Measurements from ENCODE around the gene FRY. TPM values are rescaled to one million over a fixed set of nuclear protein-coding genes. Genes with fewer than 3 reads are reported as not detected.
A peak's percentile ranks its signal among the peaks of the same experiment; 100 is the strongest.

The FRY gene
- total and polyA plus RNA-seq, 4 donors: 6.2 to 31.2 (median 12.7) TPM

DNA sequence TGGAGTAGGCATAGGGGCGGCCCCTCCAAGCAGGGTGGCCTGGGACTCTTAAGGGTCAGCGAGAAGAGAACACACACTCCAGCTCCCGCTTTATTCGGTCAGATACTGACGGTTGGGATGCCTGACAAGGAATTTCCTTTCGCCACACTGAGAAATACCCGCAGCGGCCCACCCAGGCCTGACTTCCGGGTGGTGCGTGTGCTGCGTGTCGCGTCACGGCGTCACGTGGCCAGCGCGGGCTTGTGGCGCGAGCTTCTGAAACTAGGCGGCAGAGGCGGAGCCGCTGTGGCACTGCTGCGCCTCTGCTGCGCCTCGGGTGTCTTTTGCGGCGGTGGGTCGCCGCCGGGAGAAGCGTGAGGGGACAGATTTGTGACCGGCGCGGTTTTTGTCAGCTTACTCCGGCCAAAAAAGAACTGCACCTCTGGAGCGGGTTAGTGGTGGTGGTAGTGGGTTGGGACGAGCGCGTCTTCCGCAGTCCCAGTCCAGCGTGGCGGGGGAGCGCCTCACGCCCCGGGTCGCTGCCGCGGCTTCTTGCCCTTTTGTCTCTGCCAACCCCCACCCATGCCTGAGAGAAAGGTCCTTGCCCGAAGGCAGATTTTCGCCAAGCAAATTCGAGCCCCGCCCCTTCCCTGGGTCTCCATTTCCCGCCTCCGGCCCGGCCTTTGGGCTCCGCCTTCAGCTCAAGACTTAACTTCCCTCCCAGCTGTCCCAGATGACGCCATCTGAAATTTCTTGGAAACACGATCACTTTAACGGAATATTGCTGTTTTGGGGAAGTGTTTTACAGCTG, 283.9 kb downstream of the FRY start, which contains the start of the genes BRCA2 and ZAR1L (continued):
- TF ChIP-seq, protein P1, sequence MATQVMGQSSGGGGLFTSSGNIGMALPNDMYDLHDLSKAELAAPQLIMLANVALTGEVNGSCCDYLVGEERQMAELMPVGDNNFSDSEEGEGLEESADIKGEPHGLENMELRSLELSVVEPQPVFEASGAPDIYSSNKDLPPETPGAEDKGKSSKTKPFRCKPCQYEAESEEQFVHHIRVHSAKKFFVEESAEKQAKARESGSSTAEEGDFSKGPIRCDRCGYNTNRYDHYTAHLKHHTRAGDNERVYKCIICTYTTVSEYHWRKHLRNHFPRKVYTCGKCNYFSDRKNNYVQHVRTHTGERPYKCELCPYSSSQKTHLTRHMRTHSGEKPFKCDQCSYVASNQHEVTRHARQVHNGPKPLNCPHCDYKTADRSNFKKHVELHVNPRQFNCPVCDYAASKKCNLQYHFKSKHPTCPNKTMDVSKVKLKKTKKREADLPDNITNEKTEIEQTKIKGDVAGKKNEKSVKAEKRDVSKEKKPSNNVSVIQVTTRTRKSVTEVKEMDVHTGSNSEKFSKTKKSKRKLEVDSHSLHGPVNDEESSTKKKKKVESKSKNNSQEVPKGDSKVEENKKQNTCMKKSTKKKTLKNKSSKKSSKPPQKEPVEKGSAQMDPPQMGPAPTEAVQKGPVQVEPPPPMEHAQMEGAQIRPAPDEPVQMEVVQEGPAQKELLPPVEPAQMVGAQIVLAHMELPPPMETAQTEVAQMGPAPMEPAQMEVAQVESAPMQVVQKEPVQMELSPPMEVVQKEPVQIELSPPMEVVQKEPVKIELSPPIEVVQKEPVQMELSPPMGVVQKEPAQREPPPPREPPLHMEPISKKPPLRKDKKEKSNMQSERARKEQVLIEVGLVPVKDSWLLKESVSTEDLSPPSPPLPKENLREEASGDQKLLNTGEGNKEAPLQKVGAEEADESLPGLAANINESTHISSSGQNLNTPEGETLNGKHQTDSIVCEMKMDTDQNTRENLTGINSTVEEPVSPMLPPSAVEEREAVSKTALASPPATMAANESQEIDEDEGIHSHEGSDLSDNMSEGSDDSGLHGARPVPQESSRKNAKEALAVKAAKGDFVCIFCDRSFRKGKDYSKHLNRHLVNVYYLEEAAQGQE (IDR thresholded peaks at IDR 0.05): peak; percentile 8
- TF ChIP-seq, protein P2, sequence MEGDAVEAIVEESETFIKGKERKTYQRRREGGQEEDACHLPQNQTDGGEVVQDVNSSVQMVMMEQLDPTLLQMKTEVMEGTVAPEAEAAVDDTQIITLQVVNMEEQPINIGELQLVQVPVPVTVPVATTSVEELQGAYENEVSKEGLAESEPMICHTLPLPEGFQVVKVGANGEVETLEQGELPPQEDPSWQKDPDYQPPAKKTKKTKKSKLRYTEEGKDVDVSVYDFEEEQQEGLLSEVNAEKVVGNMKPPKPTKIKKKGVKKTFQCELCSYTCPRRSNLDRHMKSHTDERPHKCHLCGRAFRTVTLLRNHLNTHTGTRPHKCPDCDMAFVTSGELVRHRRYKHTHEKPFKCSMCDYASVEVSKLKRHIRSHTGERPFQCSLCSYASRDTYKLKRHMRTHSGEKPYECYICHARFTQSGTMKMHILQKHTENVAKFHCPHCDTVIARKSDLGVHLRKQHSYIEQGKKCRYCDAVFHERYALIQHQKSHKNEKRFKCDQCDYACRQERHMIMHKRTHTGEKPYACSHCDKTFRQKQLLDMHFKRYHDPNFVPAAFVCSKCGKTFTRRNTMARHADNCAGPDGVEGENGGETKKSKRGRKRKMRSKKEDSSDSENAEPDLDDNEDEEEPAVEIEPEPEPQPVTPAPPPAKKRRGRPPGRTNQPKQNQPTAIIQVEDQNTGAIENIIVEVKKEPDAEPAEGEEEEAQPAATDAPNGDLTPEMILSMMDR (IDR thresholded peaks at IDR 0.05; ENCODE audit: low read depth, low read length, missing input control): no peak
- TF ChIP-seq RAD21 (IDR thresholded peaks at IDR 0.05): no peak
- no peak for TF ChIP-seq HNF4G (IDR thresholded peaks at IDR 0.05)

GRCh38 chr13:32316028-32316339, 284.4 kb downstream of the FRY start:
- Histone ChIP-seq H3K27me3 (ENCODE audit: control insufficient read depth in 4 of 4, insufficient read depth in 4 of 4, low read length in 3 of 4) (no peaks in the 10 kb centered on the region), H3K4me3 (ENCODE audit: low read depth in 1 of 3, low read length in 3 of 3) (peak overlapping the region; percentile 73 to 92 (median 88)), H3K4me1 (ENCODE audit: control insufficient read depth in 4 of 4, insufficient read depth in 4 of 4, low read length in 3 of 4) (peaks cover 2 to 6% (median 3%) of the 10 kb centered on the region in 4 donors), H3K27ac (ENCODE audit: low read depth in 1 of 2, low read length in 2 of 2) (peak overlapping the region; percentile 78 to 96), H3K9ac (ENCODE audit: low read depth in 1 of 2, low read length in 2 of 2) (peak overlapping the region; percentile 88 to 89), H3K36me3 (ENCODE audit: control insufficient read depth in 4 of 4, insufficient read depth in 3 of 4, low read depth in 1 of 4, low read length in 3 of 4) (no peaks in the 10 kb centered on the region), H3K9me3 (ENCODE audit: control insufficient read depth in 4 of 4, low read length in 3 of 4) (no peaks in the 10 kb centered on the region)
- WGBS: under 1% methylated on average over 13 of the region's 13 CpGs
- DNase-seq (ENCODE audit: low spot score): no peak
- TF ChIP-seq, protein P2 (IDR thresholded peaks at IDR 0.05; ENCODE audit: low read depth, low read length, missing input control): no peak
- TF ChIP-seq, protein P1 (IDR thresholded peaks at IDR 0.05): peak; percentile 30
- TF ChIP-seq JUND (IDR thresholded peaks at IDR 0.05) (no peak), GABPA (IDR thresholded peaks at IDR 0.05 in 1 of 2, conservative IDR thresholded peaks at IDR 0.05 in 1 of 2) (no peak), HNF4A (conservative IDR thresholded peaks at IDR 0.05) (no peak), EGR1 (IDR thresholded peaks at IDR 0.05; ENCODE audit: low read depth in 2 of 2) (no peak), TAF1 (conservative IDR thresholded peaks at IDR 0.05) (no peak), RAD21 (IDR thresholded peaks at IDR 0.05) (no peak), HNF4G (IDR thresholded peaks at IDR 0.05) (no peak), NR2F2 (IDR thresholded peaks at IDR 0.05) (no peak), SP1 (IDR thresholded peaks at IDR 0.05) (no peak), RXRA (IDR thresholded peaks at IDR 0.05) (no peak), MAX (IDR thresholded peaks at IDR 0.05) (no peak), FOXA2 (IDR thresholded peaks at IDR 0.05) (no peak), YY1 (IDR thresholded peaks at IDR 0.05) (peak; percentile 16), FOXA1 (IDR thresholded peaks at IDR 0.05) (no peak), ATF3 (IDR thresholded peaks at IDR 0.05) (peak; percentile 31)
- TF ChIP-seq, protein P3, sequence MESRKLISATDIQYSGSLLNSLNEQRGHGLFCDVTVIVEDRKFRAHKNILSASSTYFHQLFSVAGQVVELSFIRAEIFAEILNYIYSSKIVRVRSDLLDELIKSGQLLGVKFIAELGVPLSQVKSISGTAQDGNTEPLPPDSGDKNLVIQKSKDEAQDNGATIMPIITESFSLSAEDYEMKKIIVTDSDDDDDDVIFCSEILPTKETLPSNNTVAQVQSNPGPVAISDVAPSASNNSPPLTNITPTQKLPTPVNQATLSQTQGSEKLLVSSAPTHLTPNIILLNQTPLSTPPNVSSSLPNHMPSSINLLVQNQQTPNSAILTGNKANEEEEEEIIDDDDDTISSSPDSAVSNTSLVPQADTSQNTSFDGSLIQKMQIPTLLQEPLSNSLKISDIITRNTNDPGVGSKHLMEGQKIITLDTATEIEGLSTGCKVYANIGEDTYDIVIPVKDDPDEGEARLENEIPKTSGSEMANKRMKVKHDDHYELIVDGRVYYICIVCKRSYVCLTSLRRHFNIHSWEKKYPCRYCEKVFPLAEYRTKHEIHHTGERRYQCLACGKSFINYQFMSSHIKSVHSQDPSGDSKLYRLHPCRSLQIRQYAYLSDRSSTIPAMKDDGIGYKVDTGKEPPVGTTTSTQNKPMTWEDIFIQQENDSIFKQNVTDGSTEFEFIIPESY (IDR thresholded peaks at IDR 0.05): no peak
